CD14-positive monocyte (primary cell): Measurements from ENCODE around the gene ANKRD65. TPM values are rescaled to one million over a fixed set of nuclear protein-coding genes. Genes with fewer than 3 reads are reported as not detected.
"Not testable (repeated sequence)": the region's sequence is repeated elsewhere in the genome, so short reads cannot be mapped to it uniquely, and the experiment has no call there.

Experiments used
- DNase-seq, 3 donors: peaks; one replicate each; pipeline ENCODE4 v3.0.0-alpha.2; 2011 to 2022
- H2AFZ ChIP-seq: 2 replicates; pipeline ENCODE4 v1.6.0; 2012; ENCODE audit warnings: mild to moderate bottlenecking, low read depth, low read length, inconsistent platforms; ENCODE audit not compliant: insufficient read depth, poor library complexity, severe bottlenecking
- H3K27ac ChIP-seq, 2 donors: 1 replicate in 1 of 2; 2 replicates in 1 of 2; pipeline ENCODE4 v1.5.1; 2012 to 2013; ENCODE audit warnings: low read length in 2 of 2, control low read depth in 1 of 2, inconsistent platforms in 1 of 2, low read depth in 1 of 2, mild to moderate bottlenecking in 1 of 2
- H3K27me3 ChIP-seq, 2 donors: one replicate each; pipeline versions ENCODE4 v1.6.0 to v1.6.1; 2011 to 2013; ENCODE audit warnings: low read length in 2 of 2; ENCODE audit not compliant: control insufficient read depth in 2 of 2, insufficient read depth in 2 of 2
- H3K36me3 ChIP-seq, 2 donors: replicated peaks in 1 of 2; 1 replicate in 1 of 2; 2 replicates in 1 of 2; pipeline versions ENCODE4 v1.5.1 to v1.6.1; 2012 to 2013; ENCODE audit warnings: low read length in 2 of 2, control low read depth in 1 of 2, inconsistent platforms in 1 of 2, mild to moderate bottlenecking in 1 of 2; ENCODE audit not compliant: insufficient read depth in 2 of 2, control insufficient read depth in 1 of 2
- H3K4me1 ChIP-seq, 2 donors: 1 replicate in 1 of 2; 2 replicates in 1 of 2; pipeline versions ENCODE4 v1.5.1 to v1.6.1; 2012 to 2013; ENCODE audit warnings: low read length in 2 of 2, control low read depth in 1 of 2, inconsistent platforms in 1 of 2, mild to moderate bottlenecking in 1 of 2, moderate library complexity in 1 of 2; ENCODE audit not compliant: insufficient read depth in 2 of 2, control insufficient read depth in 1 of 2
- H3K4me2 ChIP-seq: replicated peaks from 2 replicates; pipeline ENCODE3; 2012; ENCODE audit warnings: low read length, moderate library complexity, mild to moderate bottlenecking; ENCODE audit not compliant: poor library complexity, severe bottlenecking; ENCODE audit errors: extremely low read depth
- H3K4me3 ChIP-seq, 3 experiments: fragments of 200-600 bp in 1 of 3; sonication (generic) in 1 of 3; replicated peaks in 1 of 3; 1 replicate in 2 of 3; 2 replicates in 1 of 3; pipeline ENCODE4 v1.5.1; 2011 to 2013; ENCODE audit warnings: low read length in 3 of 3, mild to moderate bottlenecking in 3 of 3, control low read depth in 2 of 3, low read depth in 2 of 3, inconsistent platforms in 1 of 3, moderate library complexity in 1 of 3
- H3K79me2 ChIP-seq: 2 replicates; pipeline ENCODE4 v1.6.0; 2012; ENCODE audit warnings: mild to moderate bottlenecking, control low read depth, inconsistent platforms, low read length, moderate library complexity; ENCODE audit not compliant: insufficient read depth
- H3K9ac ChIP-seq: 2 replicates; pipeline ENCODE4 v1.6.0; 2017; ENCODE audit warnings: low read length, mild to moderate bottlenecking; ENCODE audit not compliant: insufficient read depth, poor library complexity, severe bottlenecking
- H3K9me3 ChIP-seq, 2 donors: replicated peaks in 1 of 2; 1 replicate in 1 of 2; 2 replicates in 1 of 2; pipeline versions ENCODE4 v1.5.1 to v1.6.1; 2012 to 2013; ENCODE audit warnings: low read length in 2 of 2, control low read depth in 1 of 2; ENCODE audit not compliant: control insufficient read depth in 1 of 2, insufficient read depth in 1 of 2
- H4K20me1 ChIP-seq: 2 replicates; pipeline ENCODE4 v1.6.0; 2012; ENCODE audit warnings: mild to moderate bottlenecking, low read length, control low read depth, moderate library complexity; ENCODE audit not compliant: insufficient read depth
- H3K27ac Mint-ChIP-seq, 7 donors: one replicate each; pipeline ENCODE4 v1.8.0; 2020; ENCODE audit warnings: mild to moderate bottlenecking in 7 of 7, mixed read lengths in 7 of 7, moderate library complexity in 6 of 7, inconsistent platforms in 2 of 7
- H3K27me3 Mint-ChIP-seq, 3 donors: one replicate each; pipeline ENCODE4 v1.8.0; 2021 to 2022; ENCODE audit warnings: low read depth in 3 of 3, mild to moderate bottlenecking in 3 of 3, mixed read lengths in 3 of 3, moderate library complexity in 3 of 3, inconsistent platforms in 1 of 3
- H3K36me3 Mint-ChIP-seq, 2 donors: one replicate each; pipeline ENCODE4 v1.8.0; 2020; ENCODE audit warnings: mixed read lengths in 2 of 2, inconsistent platforms in 1 of 2, mild to moderate bottlenecking in 1 of 2
- H3K4me1 Mint-ChIP-seq: one replicate; pipeline ENCODE4 v1.8.0; 2020; ENCODE audit warnings: mild to moderate bottlenecking, mixed read lengths
- H3K4me3 Mint-ChIP-seq, 2 donors: one replicate each; pipeline ENCODE4 v1.8.0; 2020; ENCODE audit warnings: mild to moderate bottlenecking in 2 of 2, mixed read lengths in 2 of 2, moderate library complexity in 1 of 2
- H3K9me3 Mint-ChIP-seq, 7 donors: one replicate each; pipeline ENCODE4 v1.8.0; 2020 to 2022; ENCODE audit warnings: mixed read lengths in 7 of 7, mild to moderate bottlenecking in 6 of 7, moderate library complexity in 6 of 7, inconsistent platforms in 2 of 7
- CTCF ChIP-seq: fragments of 200-600 bp; IDR thresholded peaks from one replicate; pipeline ENCODE4 v1.8.0; 2022; ENCODE audit warnings: antibody characterized with exemption, mild to moderate bottlenecking
- WGBS: methylation state at CpG from one replicate; pipeline ENCODE4 v1.1.5; 2013; ENCODE audit warnings: missing lambda C conversion rate; ENCODE audit not compliant: insufficient coverage; 5-methylcytosine and 5-hydroxymethylcytosine counted together
- intact Hi-C, 2 donors: fragments of 100-400 bp; cut with micrococcal nuclease; formaldehyde crosslinking; loops; one replicate each; pipeline versions ENCODE4 v1.15.0 to v1.15.1; 2023
- polyA plus RNA-seq, 3 donors: library from polyadenylated mRNA; depleted of rRNA in 1 of 3; unstranded in 2 of 3; stranded (reverse) in 1 of 3; fragments of 300-500 nt in 2 of 3; fragments of >200 nt in 1 of 3; fragmentation: Illumina TruSeq in 2 of 3; gene quantifications; 1 replicate in 2 of 3; 2 replicates in 1 of 3; pipeline ENCODE4 v1.2.3, GENCODE V29; 2012 to 2021

Gene ANKRD65
- polyA plus RNA-seq, 3 donors: 0.04 TPM; not detected in 2

DNA sequence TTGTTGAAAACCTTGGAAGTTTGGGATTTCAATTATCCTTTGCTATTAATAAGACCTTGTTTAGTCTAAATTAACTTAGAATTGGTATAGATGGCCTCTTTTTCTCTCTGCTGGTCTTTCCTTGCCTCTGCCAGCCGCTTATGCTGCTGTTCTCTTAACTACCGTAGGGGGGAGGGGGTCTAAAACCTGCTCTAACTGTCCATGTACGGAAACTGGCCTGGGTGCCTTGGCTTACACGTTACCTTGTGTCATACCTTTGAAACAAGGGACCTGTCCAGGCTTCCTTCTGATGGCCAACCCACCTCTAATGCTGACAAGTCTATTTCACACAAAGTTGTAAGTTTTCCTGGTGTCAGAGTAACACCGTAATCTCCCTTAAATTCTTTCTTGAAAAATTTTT lies 3.7 kb downstream of the ANKRD65 start:
- Mint-ChIP-seq H3K9me3 (peaks cover 3 to 11% (median 7%) of the 10 kb centered on the region in 7 donors), H3K27me3 (peaks cover 12 to 29% (median 23%) of the 10 kb centered on the region in 3 donors)
- H3K4me1 ChIP-seq, H3K36me3 ChIP-seq, H3K9me3 ChIP-seq, H2AFZ ChIP-seq, H4K20me1 ChIP-seq, H3K4me3 Mint-ChIP-seq, H3K27ac Mint-ChIP-seq, H3K36me3 Mint-ChIP-seq, DNase-seq, H3K27ac ChIP-seq, H3K4me1 Mint-ChIP-seq, H3K9ac ChIP-seq, intact Hi-C loops, H3K4me2 ChIP-seq, H3K79me2 ChIP-seq, H3K4me3 ChIP-seq: not testable (repeated sequence)
- 95% methylated on average over 4 of the region's 5 CpGs for WGBS
- peaks cover 2 to 18% of the 10 kb centered on the region in 2 donors for H3K27me3 ChIP-seq

GRCh38 chr1:1415751-1416150 lies 5.3 kb downstream of the ANKRD65 start:
- Histone ChIP-seq H3K4me1 (no peaks in the 10 kb centered on the region), H3K27ac (no peak overlapping the region), H3K9me3 (peaks cover 10 to 21% of the 10 kb centered on the region in 2 donors), H3K4me3 (no peak overlapping the region), H3K36me3 (no peaks in the 10 kb centered on the region), H3K27me3 (peaks cover under 1 to 9% of the 10 kb centered on the region in 2 donors), H2AFZ (no peak overlapping the region), H3K4me2 (no peak overlapping the region), H4K20me1 (no peaks in the 10 kb centered on the region), H3K9ac (no peak overlapping the region), H3K79me2 (no peaks in the 10 kb centered on the region)
- H3K27me3 Mint-ChIP-seq: peaks cover 11 to 12% (median 12%) of the 10 kb centered on the region in 3 donors
- no peak for TF ChIP-seq CTCF
- intact Hi-C loops: no loop called here
- H3K36me3 Mint-ChIP-seq: peaks cover 0 to 3% of the 10 kb centered on the region in 2 donors
- peaks cover 10 to 26% (median 20%) of the 10 kb centered on the region in 7 donors for H3K9me3 Mint-ChIP-seq
- H3K4me3 Mint-ChIP-seq: no peak overlapping the region
- no peak overlapping the region for H3K27ac Mint-ChIP-seq
- H3K4me1 Mint-ChIP-seq: no peaks in the 10 kb centered on the region
- no peak for DNase-seq
- WGBS: 87% methylated on average over 11 of the region's 13 CpGs

DNA sequence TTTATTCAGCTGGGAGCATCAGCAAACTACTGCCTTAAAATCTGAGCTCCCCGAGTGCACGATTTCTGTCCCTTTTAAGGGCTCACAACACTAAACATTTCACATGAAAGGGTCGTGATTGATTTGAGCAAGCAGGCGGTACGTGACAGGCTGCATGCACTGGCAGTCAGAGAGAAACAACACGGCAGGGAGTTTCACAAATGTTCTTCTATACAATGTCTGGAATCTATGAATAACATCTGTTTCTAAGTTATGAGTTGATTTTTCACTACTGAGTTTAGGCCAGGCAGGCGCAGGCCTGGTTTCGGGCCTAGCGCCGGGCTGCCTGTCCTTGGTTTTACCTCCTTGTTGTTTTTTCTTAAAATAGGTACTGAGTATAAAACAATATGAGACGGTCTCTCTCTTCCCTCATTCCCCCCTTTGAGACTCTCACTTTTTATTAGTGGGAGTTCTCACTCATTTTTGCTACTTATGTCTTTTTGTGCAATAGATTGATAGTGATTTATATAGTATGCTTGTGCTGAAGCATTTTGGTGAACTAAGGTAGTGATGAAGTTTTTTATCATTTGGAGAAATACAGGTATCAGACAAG lies 8.7 kb downstream of the ANKRD65 start:
- Histone ChIP-seq H3K9me3 (peaks cover 10 to 21% of the 10 kb centered on the region in 2 donors), H3K79me2 (peaks cover 16% of the 10 kb centered on the region), H3K4me1 (peaks cover 9 to 14% of the 10 kb centered on the region in 2 donors)
- H3K27me3 ChIP-seq, H3K4me2 ChIP-seq, H2AFZ ChIP-seq, H3K9ac ChIP-seq, H3K27ac Mint-ChIP-seq, H3K4me3 Mint-ChIP-seq, H3K27me3 Mint-ChIP-seq, H3K27ac ChIP-seq, H3K4me3 ChIP-seq, H4K20me1 ChIP-seq, H3K36me3 Mint-ChIP-seq, H3K36me3 ChIP-seq, intact Hi-C loops, DNase-seq: not testable (repeated sequence)
- Mint-ChIP-seq H3K4me1 (peaks cover 14% of the 10 kb centered on the region), H3K9me3 (peaks cover 10 to 28% (median 20%) of the 10 kb centered on the region in 7 donors)
- WGBS: no CpG with 5 or more reads among the region's 11 CpGs
